GM19328 (cell line): ENCODE results near the gene TBRG4.

ENCODE experiments used
- ATAC-seq: cut with Tn5 transposase; IDR thresholded peaks from one replicate; pipeline ENCODE4 v1.9.1; 2021; ENCODE audit warnings: mild to moderate bottlenecking, moderate library complexity; ENCODE audit not compliant: unreplicated experiment

TBRG4 gene

GRCh38 chr7:45145881-45146280 is 34.4 kb upstream of the TBRG4 start:
- no peak for ATAC-seq

DNA sequence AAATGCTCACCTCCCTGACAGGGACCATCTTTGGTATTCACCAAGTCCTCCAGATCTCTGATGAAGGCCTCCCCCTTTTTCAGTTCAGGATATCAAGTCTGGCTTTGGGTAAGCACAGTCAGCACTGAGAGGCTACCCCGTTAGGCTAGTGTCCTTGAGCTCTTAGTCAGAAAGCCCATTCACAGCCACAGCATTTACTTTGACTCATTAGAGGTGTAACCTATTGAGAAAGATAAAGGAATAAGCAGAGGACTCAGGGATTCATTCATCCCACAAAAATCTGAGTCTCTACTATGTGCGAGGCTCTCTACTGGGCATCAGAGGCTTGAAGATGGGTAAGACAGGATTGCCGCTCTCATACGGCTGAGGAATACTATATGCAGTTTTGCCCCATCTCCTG is 32.1 kb upstream of the TBRG4 start:
- ATAC-seq, result no peak

DNA sequence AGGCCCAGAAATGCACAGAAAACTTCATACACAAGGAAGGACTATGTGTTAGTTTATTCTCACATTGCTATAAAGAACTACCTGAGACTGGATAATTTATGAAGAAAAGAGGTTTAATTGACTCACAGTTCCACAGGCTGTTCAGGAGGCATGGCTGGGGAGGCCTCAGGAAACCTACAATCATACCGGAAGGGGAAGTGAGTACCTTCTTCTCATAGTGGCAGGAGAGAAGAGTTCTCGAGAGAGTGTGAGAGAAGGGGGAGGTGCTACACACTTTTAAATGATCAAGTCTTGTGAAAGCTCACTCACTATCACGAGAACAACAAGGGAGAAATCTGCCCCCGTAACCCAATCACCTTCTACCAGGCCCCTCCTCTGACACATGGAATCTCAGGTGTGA is 29.3 kb upstream of the TBRG4 start:
- ATAC-seq, result no peak

DNA sequence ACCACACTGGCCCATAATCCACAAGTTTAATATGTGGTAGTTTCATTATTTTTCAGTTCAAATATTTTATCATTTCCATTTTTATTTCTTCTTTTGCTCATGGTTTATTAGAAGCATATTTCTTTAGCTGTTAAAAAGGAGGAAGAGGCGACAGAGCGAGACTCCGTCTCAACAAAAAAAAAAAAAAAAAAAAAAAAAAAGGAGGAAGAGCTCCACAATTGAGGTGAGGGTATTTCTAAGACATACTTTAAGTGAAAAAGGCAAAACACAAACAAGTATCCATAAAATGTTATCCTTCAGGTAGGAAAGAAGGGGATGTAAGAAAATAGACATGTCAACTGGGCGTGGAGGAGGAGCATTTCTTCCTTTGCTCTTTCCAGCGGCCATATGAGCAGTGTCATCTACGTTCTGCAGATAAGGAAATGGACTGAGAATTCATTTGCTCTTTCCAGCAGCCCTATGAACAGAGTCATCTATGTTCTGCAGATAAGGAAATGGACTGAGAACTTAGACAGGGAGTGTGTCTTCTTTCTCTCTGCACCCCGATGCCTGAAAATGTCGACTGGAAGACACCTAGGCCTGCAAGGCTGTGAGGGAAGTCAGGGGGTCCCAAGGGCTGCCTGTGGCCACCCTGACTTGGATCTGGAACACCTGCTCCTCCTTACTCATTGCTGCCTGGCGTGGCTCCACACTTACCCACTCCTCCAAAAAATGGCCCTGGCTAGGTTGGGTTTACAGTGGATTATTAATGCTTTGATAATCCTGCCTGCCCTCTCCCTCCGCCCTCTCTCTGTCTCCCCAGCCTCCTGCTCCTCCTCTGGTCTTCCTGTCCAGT is 27.2 kb upstream of the TBRG4 start:
- ATAC-seq, result no peak

DNA sequence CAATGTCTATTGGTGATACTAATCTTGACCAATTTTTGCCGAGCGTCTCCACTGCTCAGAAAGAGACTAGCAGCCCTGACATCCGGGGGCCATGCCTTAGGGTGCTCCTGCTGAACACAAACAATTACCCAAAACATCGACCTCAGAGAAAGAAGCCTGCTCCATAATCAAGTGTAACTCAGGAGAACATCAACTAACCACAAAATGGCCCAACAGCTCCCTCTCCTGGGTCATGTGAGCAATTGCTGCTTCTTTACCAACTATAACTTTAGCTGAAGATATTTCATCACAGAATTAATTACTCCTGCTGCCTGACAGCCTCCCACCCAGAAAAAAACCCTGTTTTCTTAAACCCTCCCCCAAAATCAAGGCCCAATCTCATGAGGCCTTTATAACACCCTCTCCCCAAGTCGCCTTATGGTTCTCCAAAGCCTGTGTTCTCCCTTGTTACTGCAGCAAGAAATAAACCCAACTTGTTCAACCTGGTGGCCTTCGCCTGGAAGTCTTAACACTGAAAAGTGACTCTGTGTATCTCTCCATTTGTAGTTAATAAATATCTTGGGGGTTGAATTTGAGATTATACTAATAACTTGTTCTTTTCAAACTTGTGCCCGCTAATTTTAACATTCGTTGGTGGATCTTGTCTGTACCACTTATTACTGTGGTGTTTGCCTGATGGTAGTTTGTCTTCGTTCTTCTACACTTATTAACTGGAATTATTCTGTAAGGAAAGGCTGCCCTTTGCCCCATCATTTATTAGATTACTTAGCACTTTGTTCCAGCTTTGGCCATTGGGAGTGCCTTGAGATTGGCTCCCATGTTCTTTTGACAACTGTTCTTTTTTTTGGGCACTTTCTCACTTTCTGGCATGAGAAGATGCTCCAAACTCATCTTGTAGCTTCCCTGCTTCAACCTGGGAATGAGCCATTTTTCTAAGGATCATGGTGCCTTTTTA is 24.9 kb upstream of the TBRG4 start:
- ATAC-seq, result no peak

DNA sequence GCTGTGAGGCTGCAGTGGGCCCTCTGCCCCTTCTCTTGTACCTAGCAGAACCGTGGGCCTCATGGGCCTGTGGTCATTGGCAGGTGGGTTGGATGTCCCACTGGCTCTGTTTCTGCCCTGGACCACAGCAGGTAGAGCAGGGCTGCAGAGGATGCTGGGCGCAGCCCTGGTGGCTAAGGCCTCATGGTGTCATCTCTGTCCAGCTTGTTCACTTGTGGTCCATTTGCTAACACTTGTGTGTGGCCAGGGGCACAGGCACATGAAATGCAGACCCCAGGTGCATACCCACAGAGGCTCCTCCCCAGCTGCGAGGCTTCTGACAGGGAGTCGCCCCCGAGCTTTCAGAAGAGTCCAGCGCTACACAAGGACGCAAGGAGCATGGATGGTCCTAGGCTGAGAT is 22.4 kb upstream of the TBRG4 start:
- ATAC-seq, result no peak

DNA sequence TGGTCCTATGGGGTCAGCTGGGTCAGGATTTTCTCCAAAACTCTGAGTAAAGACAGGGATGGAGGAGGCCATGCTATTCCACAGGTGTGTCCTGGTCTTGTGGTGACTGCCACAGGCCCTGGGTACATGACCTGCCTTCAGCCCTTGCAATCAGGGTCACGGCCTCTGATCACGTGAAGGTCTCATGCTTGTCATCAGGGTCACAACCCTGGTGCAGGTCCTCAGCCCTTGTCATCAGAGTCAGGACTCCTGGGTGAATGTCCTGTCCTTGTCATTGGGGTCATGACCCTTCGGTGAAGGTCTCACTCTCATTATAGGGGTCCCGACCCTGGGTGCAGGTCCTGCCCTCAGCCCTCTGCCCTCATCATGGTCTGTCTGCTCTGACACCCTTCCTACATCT is 21.9 kb upstream of the TBRG4 start:
- ATAC-seq, result no peak

GRCh38 chr7:45132708-45133320 is 21.3 kb upstream of the TBRG4 start:
- no peak for ATAC-seq

DNA sequence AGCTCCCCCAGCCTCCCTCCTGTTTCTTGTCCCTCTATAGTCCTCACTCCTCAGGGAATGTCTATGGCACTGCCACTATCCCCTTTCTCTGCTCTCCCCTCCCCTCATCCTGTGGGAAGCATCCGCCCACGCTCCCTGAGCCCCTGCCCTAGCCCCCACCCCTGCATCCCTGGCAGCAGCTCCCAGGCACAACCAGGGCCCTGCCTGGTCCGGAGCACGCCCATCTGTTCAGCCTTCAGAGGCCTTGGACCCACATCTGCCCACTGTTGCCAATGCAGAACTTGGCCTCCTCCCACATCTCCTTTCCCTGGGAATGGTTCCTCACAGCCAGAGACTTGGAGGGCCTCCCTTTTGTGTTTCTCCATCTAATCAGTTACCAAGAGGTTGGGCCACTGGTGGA is 20.4 kb upstream of the TBRG4 start:
- ATAC-seq, result no peak

DNA sequence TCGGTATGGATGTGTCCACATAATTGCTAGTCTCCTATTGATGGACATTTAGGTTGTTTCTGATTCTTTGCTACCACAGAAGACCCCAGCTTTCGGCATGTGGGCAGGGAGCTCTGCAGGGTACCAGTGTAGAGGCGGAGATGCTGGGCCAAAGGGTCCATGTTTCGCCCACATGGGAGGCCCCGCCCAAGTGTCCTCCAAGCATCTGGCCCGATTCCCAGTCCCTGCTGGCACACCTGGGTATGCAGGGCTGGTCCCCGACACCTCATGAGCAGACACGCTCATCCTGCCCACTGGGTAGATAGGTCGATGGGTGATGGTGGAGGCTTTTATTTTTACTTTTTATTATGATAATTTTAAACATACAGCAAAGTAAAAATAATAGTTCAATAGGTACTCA is 19.4 kb upstream of the TBRG4 start:
- ATAC-seq, result no peak

- ATAC-seq, result no peak
These were observed 18.4 kb upstream of the TBRG4 start for GRCh38 chr7:45129906-45130305.

DNA sequence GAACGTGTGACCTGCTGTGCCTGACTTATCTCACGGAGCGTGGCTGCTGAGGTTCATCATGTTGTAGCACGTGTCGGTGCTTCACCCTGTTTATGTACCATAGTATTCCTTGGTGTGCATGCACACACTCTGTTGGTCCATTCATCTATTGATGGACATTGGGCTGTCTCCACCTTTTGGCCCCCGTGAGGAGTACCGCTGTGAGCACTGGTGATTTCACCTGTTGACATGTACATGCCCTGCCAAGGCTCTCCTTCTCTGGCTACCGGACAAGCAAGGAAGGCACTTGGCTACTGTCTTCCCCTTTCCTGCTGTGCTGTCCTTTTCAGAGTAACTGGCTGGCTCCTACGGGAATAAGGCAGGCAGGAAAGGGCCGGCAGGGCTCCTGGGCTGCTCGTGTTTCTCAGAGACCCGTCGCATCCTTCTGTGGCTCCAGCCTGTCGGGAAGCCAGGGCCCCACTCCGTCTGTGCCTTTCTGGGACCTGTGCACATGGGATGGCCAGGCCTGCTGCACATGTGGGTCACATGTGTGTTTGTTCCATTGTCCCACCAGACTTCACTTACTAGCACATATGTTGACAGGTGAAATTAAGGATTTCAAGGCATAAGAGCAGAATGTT is 17.8 kb upstream of the TBRG4 start:
- ATAC-seq, result no peak

- ATAC-seq, result no peak
These were observed 15.4 kb upstream of the TBRG4 start for GRCh38 chr7:45126920-45127319.

- ATAC-seq, result no peak
These were observed 14.7 kb upstream of the TBRG4 start for GRCh38 chr7:45126201-45126600.

DNA sequence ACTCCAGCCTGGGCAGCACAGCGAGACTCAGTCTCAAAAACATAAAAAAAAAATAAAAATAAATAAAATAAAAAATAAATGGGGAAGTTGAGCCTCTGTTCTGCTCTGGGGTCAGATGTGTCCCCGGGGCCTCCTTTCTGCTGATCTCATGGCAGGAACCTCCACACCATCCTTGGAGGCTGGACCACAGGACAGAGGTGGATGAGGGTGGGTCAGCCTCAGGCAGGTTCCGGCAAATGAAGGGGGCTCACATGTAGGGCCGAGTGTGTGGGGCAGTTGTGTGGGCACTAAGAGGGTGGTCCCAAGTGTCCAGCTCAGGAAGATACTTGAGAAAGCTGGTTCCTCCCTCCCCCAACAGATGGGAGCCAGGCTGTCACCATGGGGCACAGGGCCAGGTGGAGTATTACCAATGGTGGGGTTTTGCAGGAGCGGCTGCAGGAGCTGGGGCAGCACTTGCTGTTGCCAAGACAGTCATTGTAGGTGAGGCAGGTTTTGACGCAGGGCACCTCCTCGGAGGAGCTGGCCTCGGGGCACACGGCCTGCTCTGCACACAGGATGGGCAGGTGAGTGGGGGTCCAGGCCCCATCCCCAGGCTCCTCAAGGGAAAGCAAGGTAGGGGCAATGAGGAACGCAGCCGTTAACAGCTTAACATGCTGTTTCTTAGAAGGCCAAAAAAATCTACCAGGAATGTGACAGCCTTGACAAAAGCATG is 13.9 kb upstream of the TBRG4 start:
- no peak for ATAC-seq

- no peak for ATAC-seq
These were observed 12.6 kb upstream of the TBRG4 start for GRCh38 chr7:45123913-45124710.

DNA sequence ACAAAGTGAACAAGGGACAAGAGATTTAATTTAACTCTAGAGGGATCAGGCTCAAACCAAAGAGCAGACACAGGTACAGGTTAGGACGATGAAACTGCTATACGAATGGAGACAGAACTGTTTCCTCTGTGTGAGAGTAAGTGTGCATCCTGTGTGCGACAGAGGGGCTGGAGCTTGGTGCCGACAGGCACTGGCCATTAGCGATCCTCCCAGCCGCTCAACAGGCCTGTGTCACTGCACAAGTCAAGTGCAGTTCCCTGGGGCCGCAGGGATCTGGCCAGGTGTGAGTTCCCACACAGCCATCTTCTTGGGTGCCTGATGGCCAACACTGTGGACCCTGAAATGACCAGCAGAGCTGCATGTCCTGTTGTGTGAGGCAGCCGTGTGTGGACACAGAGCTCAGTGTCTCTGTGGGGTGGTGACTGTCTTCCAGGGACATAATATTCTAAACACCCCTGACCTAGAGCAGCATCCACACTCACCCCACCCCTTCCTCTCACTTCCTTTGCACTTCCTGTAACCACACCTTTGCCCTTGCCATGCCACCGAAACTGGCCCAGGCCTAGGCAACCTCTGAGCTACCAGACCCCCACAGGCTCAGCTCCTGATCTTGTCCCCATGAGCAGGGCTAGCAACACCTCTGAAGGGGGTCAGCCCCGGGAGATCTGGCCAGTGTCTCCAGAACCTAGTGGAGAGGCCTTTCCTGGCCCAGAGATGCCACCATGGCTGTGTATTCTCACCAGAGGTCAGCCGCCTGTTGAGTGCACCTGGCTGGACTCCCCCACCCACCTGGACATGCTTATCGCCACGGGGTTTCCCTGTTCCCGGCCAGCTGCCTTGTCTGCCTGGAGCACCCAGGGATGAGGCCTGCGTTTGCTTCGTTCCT is 11.7 kb upstream of the TBRG4 start:
- no peak for ATAC-seq

GRCh38 chr7:45119550-45119949 is 8.1 kb upstream of the TBRG4 start:
- no peak for ATAC-seq

- no peak for ATAC-seq
These were observed 7.4 kb upstream of the TBRG4 start for GRCh38 chr7:45118889-45119331.
